ENCODE data around the gene TDRD1.

GRCh38 chr10:114173603-114173920 lies 5.6 kb upstream of the TDRD1 start:
- TF ChIP-seq CREB1 (IDR thresholded peaks at IDR 0.05; ENCODE audit: low read depth) (no peak), YY1 (IDR thresholded peaks at IDR 0.05; ENCODE audit: low read depth) (no peak), TEAD4 (IDR thresholded peaks at IDR 0.05) (no peak), NFIC (IDR thresholded peaks at IDR 0.05) (no peak), TAF1 (IDR thresholded peaks at IDR 0.05; ENCODE audit: low read depth) (no peak), EP300 (IDR thresholded peaks at IDR 0.05; ENCODE audit: borderline replicate concordance) (no peak), RAD21 (IDR thresholded peaks at IDR 0.05; ENCODE audit: low read depth) (no peak), CEBPB (IDR thresholded peaks at IDR 0.05) (no peak)
- TF ChIP-seq, protein P1, sequence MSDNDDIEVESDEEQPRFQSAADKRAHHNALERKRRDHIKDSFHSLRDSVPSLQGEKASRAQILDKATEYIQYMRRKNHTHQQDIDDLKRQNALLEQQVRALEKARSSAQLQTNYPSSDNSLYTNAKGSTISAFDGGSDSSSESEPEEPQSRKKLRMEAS (IDR thresholded peaks at IDR 0.05) = no peak

Measured in Ishikawa (cell line).